GM12878 (cell line): ENCODE measurements around the gene SLFN11. TPM values are rescaled to one million over a fixed set of nuclear protein-coding genes. Genes with fewer than 3 reads are reported as not detected.

ENCODE experiments used
- ATAC-seq: fragments of 200-7000 bp; cut with Tn5 transposase; 3 replicates; pipeline ENCODE4 v1.9.1; 2020; ENCODE audit warnings: mild to moderate bottlenecking, moderate library complexity
- BruUV-seq: library from RNA; stranded (reverse); fragments of 400-500 nt; replicated peaks from 2 replicates; lab custom pipeline; 2021; lab: Mats Ljungman, UMichigan
- CTCF ChIA-PET: fragments of 300-600 bp; sonication (Branson Sonifier 250); formaldehyde crosslinking; extraction: SDS; loops from one replicate; lab custom pipeline; 2021; ENCODE audit warnings: inconsistent platforms; lab: Yijun Ruan, JAX
- POLR2A ChIA-PET: fragments of 350-600 bp; formaldehyde crosslinking; extraction: SDS; loops from one replicate; lab custom pipeline; 2021; ENCODE audit warnings: inconsistent platforms; lab: Charles Lee
- RAD21 ChIA-PET: fragments of 300-600 bp; sonication (Branson Sonifier 250); formaldehyde crosslinking; loops from one replicate; lab custom pipeline; 2023; ENCODE audit warnings: antibody characterized with exemption; ENCODE audit not compliant: unreplicated experiment; lab: Charles Lee
- SMC1A ChIA-PET: fragments of 300-600 bp; sonication (Branson Sonifier 250); formaldehyde crosslinking; loops from one replicate; lab custom pipeline; 2023; ENCODE audit not compliant: unreplicated experiment, uncharacterized antibody; lab: Charles Lee
- DNase-seq: peaks from one replicate; pipeline ENCODE4 v3.0.0-alpha.2; 2011; ENCODE audit warnings: low read depth, low spot score
- FAIRE-seq: peaks from 3 replicates; lab custom pipeline; 2011; peaks lifted over from hg19 to GRCh38; lab: Jason Lieb, UNC
- H2AFZ ChIP-seq: 2 replicates; pipeline ENCODE4 v1.6.0; 2011; ENCODE audit warnings: low read depth, low read length, control low read depth; ENCODE audit not compliant: control insufficient read depth
- H3K27ac ChIP-seq: 2 replicates; pipeline ENCODE4 v1.5.1; 2011; ENCODE audit warnings: control low read depth; ENCODE audit not compliant: control insufficient read depth, insufficient read depth
- H3K27me3 ChIP-seq, 2 experiments: replicated peaks in 1 of 2; 2 replicates each; pipeline versions ENCODE4 v1.6.0 to v1.6.1; 2011; ENCODE audit warnings: low read length in 1 of 2; ENCODE audit not compliant: control insufficient read depth in 2 of 2, insufficient read depth in 2 of 2
- H3K36me3 ChIP-seq, 2 experiments: 2 replicates each; pipeline ENCODE4 v1.5.1; 2011; ENCODE audit warnings: low read length in 1 of 2; ENCODE audit not compliant: control insufficient read depth in 2 of 2, insufficient read depth in 2 of 2
- H3K4me1 ChIP-seq: 2 replicates; pipeline ENCODE4 v1.6.1; 2011; ENCODE audit warnings: mild to moderate bottlenecking, low read length, moderate library complexity, mixed read lengths; ENCODE audit not compliant: control insufficient read depth, insufficient read depth
- H3K4me2 ChIP-seq: 2 replicates; pipeline ENCODE4 v1.6.0; 2011; ENCODE audit warnings: control low read depth; ENCODE audit not compliant: control insufficient read depth, insufficient read depth
- H3K4me3 ChIP-seq: fragments of 200-600 bp; sonication (generic); 2 replicates; pipeline ENCODE4 v1.5.1; 2016
- H3K79me2 ChIP-seq: 2 replicates; pipeline ENCODE4 v1.6.0; 2011; ENCODE audit warnings: low read length; ENCODE audit not compliant: control insufficient read depth, insufficient read depth
- H3K9ac ChIP-seq: 2 replicates; pipeline ENCODE4 v1.8.0; 2011; ENCODE audit warnings: low read length, control low read depth, mixed read lengths; ENCODE audit not compliant: control insufficient read depth, insufficient read depth
- H3K9me3 ChIP-seq: replicated peaks from 3 replicates; pipeline ENCODE4 v1.5.1; 2011; ENCODE audit warnings: mild to moderate bottlenecking, low read length; ENCODE audit not compliant: control insufficient read depth, insufficient read depth
- H4K20me1 ChIP-seq: 2 replicates; pipeline ENCODE4 v1.6.0; 2011; ENCODE audit not compliant: control insufficient read depth, insufficient read depth
- CREM ChIP-seq: IDR thresholded peaks from 2 replicates; pipeline ENCODE4 v1.6.1; 2014; ENCODE audit warnings: antibody characterized with exemption, low read depth
- EED ChIP-seq: sonication (generic); IDR thresholded peaks from 2 replicates; pipeline ENCODE4 v1.6.1; 2016; ENCODE audit warnings: antibody characterized with exemption, low read depth
- MYB ChIP-seq: fragments of 150-350 bp; IDR thresholded peaks from 2 replicates; pipeline ENCODE4 v1.6.1; 2014; ENCODE audit warnings: mild to moderate bottlenecking, low read depth, low read length, borderline replicate concordance
- RAD21 ChIP-seq: IDR thresholded peaks from 2 replicates; pipeline ENCODE4 v1.6.1; 2011; ENCODE audit warnings: mild to moderate bottlenecking, low read depth, low read length, moderate library complexity; ENCODE audit not compliant: insufficient read depth
- SUPT20H ChIP-seq: IDR thresholded peaks from 2 replicates; pipeline ENCODE4 v1.6.1; 2011; ENCODE audit warnings: low read depth, mild to moderate bottlenecking, low read length, moderate library complexity, borderline replicate concordance; ENCODE audit not compliant: control insufficient read depth
- SUZ12 ChIP-seq: fragments of 200-600 bp; sonication (generic); IDR thresholded peaks from one replicate; pipeline ENCODE4 v1.6.1; 2018; ENCODE audit warnings: antibody characterized with exemption, mild to moderate bottlenecking; ENCODE audit not compliant: unreplicated experiment
- TBL1XR1 ChIP-seq: IDR thresholded peaks from 2 replicates; pipeline ENCODE4 v1.6.1; 2012; ENCODE audit warnings: low read depth, low read length, improper control_type of control experiment
- TCF3 ChIP-seq: IDR thresholded peaks from 2 replicates; pipeline ENCODE4 v1.6.1; 2012; ENCODE audit warnings: low read depth, mild to moderate bottlenecking, low read length, borderline replicate concordance; ENCODE audit not compliant: insufficient read depth
- ZBED1 ChIP-seq: IDR thresholded peaks from 2 replicates; pipeline ENCODE4 v1.6.1; 2016; ENCODE audit warnings: borderline replicate concordance
- WGBS: methylation state at CpG from one replicate; pipeline ENCODE4 v1.1.6; 2016; ENCODE audit warnings: low lambda C conversion rate; ENCODE audit not compliant: insufficient replicate concordance, insufficient coverage; ENCODE audit errors: missing lambda C conversion rate; 5-methylcytosine and 5-hydroxymethylcytosine counted together
- in situ Hi-C: fragments of 300-500 bp; cut with MboI; formaldehyde crosslinking; loops from 9 replicates; pipeline ENCODE4 v1.14.3; 2018; ENCODE audit warnings: mixed read lengths
- intact Hi-C: fragments of 100-400 bp; cut with micrococcal nuclease; formaldehyde crosslinking; loops from one replicate; pipeline ENCODE4 v1.14.2; 2022; ENCODE audit not compliant: unreplicated experiment
- polyA plus RNA-seq, 11 experiments: library from polyadenylated mRNA; depleted of rRNA in 4 of 11; unstranded in 6 of 11; stranded (reverse) in 5 of 11; fragments of >200 nt; fragmentation: Nextera tagmentation in 4 of 11; fragmentation: Illumina TruSeq in 1 of 11; extraction: Ambion mirVana in 4 of 11; extraction: Trizol in 1 of 11; gene quantifications; 1 replicate in 1 of 11; 2 replicates in 10 of 11; pipeline versions ENCODE4 v1.2.1 to v1.2.3, GENCODE V29; 2011 to 2016; ENCODE audit warnings: inconsistent platforms in 2 of 11, missing spikeins in 2 of 11, low read depth in 1 of 11
- total RNA-seq, 4 experiments: library from RNA; depleted of rRNA in 3 of 4; stranded (reverse); fragments of >200 nt in 3 of 4; fragmentation: Illumina TruSeq in 1 of 4; extraction: Trizol in 1 of 4; gene quantifications; 2 replicates each; pipeline versions ENCODE4 v1.2.1 to v1.2.3, GENCODE V29; 2013 to 2021
- TF ChIP-seq, protein P1 (sequence below): fragments of 450-650 bp; IDR thresholded peaks from 2 replicates; pipeline ENCODE4 v1.6.1; 2017; ENCODE audit warnings: mild to moderate bottlenecking, low read depth, inconsistent platforms; ENCODE audit not compliant: poor library complexity, severe bottlenecking
- TF ChIP-seq, protein P2 (sequence below): IDR thresholded peaks from 2 replicates; pipeline ENCODE4 v1.6.1; 2011; ENCODE audit warnings: borderline replicate concordance, low read depth, mild to moderate bottlenecking, moderate library complexity, low read length; ENCODE audit not compliant: insufficient read depth, poor library complexity, severe bottlenecking

SLFN11 gene
- total and polyA plus RNA-seq, 10 of the 15 experiments (the other 5 are each of a cell fraction or from before 2014, with no cell fraction given) = 2.1 to 38.9 (median 30.6) TPM

DNA sequence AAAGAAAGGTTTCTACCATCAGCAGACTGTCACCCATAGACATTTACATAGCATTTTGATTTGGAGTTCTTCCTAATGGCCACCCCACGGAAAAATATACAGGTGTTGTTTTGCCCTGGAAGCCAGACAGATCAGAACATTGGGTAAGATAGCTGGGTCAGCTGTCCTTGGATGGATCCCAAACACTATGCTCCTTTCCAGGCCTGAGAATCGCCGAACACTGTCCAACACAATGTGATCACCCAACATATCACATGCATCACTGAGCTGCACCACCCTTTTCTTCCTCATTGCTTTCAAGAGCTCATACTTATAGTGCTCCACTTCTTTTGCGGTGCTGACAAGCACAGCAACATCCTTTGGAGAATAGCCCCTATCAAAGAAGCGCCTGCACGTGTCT lies 21.1 kb downstream of the SLFN11 start:
- no peak for ATAC-seq
- in situ Hi-C loops = no loop called here

GRCh38 chr17:35350493-35350892 lies 22.9 kb downstream of the SLFN11 start:
- Histone ChIP-seq H4K20me1 (no peaks in the 10 kb centered on the region; the same call in 1 of the 2 replicates), H2AFZ (no peak overlapping the region), H3K27me3 (peaks cover 2 to 8% of the 10 kb centered on the region in 2 experiments), H3K9ac (no peak overlapping the region), H3K36me3 (no peaks in the 10 kb centered on the region), H3K4me2 (no peak overlapping the region), H3K9me3 (no peaks in the 10 kb centered on the region)
- ChIA-PET SMC1A (interaction anchor here (1.1 to 1.2 kb wide), 2 partner anchors 16 to 96 kb away, joined by 3 read pairs; no protein-coding TSS in a partner anchor), POLR2A (no interaction called here)
- intact Hi-C loops = no loop called here
- no peak for ATAC-seq
- no peak for TF ChIP-seq SUZ12
- no peak for TF ChIP-seq ZBED1
- no peak for TF ChIP-seq SUPT20H
- TF ChIP-seq EED = no peak
- TF ChIP-seq, protein P1, sequence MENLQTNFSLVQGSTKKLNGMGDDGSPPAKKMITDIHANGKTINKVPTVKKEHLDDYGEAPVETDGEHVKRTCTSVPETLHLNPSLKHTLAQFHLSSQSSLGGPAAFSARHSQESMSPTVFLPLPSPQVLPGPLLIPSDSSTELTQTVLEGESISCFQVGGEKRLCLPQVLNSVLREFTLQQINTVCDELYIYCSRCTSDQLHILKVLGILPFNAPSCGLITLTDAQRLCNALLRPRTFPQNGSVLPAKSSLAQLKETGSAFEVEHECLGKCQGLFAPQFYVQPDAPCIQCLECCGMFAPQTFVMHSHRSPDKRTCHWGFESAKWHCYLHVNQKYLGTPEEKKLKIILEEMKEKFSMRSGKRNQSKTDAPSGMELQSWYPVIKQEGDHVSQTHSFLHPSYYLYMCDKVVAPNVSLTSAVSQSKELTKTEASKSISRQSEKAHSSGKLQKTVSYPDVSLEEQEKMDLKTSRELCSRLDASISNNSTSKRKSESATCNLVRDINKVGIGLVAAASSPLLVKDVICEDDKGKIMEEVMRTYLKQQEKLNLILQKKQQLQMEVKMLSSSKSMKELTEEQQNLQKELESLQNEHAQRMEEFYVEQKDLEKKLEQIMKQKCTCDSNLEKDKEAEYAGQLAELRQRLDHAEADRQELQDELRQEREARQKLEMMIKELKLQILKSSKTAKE = no peak
- TF ChIP-seq TBL1XR1 = no peak
- TF ChIP-seq, protein P2, sequence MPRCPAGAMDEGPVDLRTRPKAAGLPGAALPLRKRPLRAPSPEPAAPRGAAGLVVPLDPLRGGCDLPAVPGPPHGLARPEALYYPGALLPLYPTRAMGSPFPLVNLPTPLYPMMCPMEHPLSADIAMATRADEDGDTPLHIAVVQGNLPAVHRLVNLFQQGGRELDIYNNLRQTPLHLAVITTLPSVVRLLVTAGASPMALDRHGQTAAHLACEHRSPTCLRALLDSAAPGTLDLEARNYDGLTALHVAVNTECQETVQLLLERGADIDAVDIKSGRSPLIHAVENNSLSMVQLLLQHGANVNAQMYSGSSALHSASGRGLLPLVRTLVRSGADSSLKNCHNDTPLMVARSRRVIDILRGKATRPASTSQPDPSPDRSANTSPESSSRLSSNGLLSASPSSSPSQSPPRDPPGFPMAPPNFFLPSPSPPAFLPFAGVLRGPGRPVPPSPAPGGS = no peak
- no peak for TF ChIP-seq CREM
- no peak for TF ChIP-seq RAD21
- TF ChIP-seq, all 136 proteins: peak for 0
- Histone ChIP-seq H3K4me3 (no peak overlapping the region), H3K27ac (no peak overlapping the region), H3K4me1 (no peaks in the 10 kb centered on the region), H3K79me2 (no peaks in the 10 kb centered on the region)
- in situ Hi-C loops = no loop called here
- ChIA-PET CTCF (interaction anchor here (1.4 to 1.6 kb wide), 2 partner anchors 8 to 183 kb away, joined by 6 read pairs; no protein-coding TSS in a partner anchor), RAD21 (interaction anchor here (0.9 to 1.2 kb wide), 2 partner anchors 9 to 18 kb away, joined by 3 read pairs; no protein-coding TSS in a partner anchor)
- BruUV-seq = no TSS peak
- 68% methylated on average over 1 of the region's 1 CpG for whole genome bisulfite sequencing
- DNase-seq (no peak), FAIRE-seq (no peak)

More for the DNA sequence above, 21.1 kb downstream of the SLFN11 start:
- Histone ChIP-seq H3K4me2 (no peak overlapping the region), H3K9me3 (no peaks in the 10 kb centered on the region), H3K4me1 (no peaks in the 10 kb centered on the region), H3K36me3 (no peaks in the 10 kb centered on the region), H4K20me1 (no peaks in the 10 kb centered on the region), H3K4me3 (no peak overlapping the region), H3K27me3 (no peaks in the 10 kb centered on the region; a peak in 1 of 4 replicates), H2AFZ (no peak overlapping the region), H3K9ac (no peak overlapping the region), H3K27ac (no peak overlapping the region)
- no peak for FAIRE-seq
- BruUV-seq = no TSS peak
- RAD21 ChIA-PET = interaction anchor here (1.4 kb wide), 1 partner anchor 96 kb away, joined by 4 read pairs; the partner anchor contains the start of gene SLFN13
- intact Hi-C loops = no loop called here
- WGBS = 93% methylated on average over 6 of the region's 6 CpGs
- TF ChIP-seq TCF3 (no peak), MYB (no peak)
- TF ChIP-seq, all 136 proteins: peak for 0
- DNase-seq = no peak
- ChIA-PET CTCF (no interaction called here), SMC1A (interaction anchor here (0.6 to 1.5 kb wide), 3 partner anchors 76 to 186 kb away, joined by 4 to 5 read pairs (median 4); no protein-coding TSS in a partner anchor), POLR2A (no interaction called here)
- H3K79me2 ChIP-seq = no peaks in the 10 kb centered on the region
